Ureter (tissue), 1 donor: ENCODE measurements around the gene IFITM5. TPM values are rescaled to one million over a fixed set of nuclear protein-coding genes. Genes with fewer than 3 reads are reported as not detected.
"Not testable (repeated sequence)": the region's sequence is repeated elsewhere in the genome, so short reads cannot be mapped to it uniquely, and the experiment has no call there.

Source experiments
- DNase-seq: peaks from one replicate; pipeline ENCODE4 v3.0.0-alpha.2; 2020; ENCODE audit warnings: low spot score
- total RNA-seq: library from RNA; stranded (reverse); gene quantifications from one replicate; pipeline ENCODE4 v1.2.4, GENCODE V29; 2023
- donor health status: DM: yes; HTN: yes; CAD: no.

IFITM5 gene
- total RNA-seq, result not detected

GRCh38 chr11:299081-299891 lies at the start of gene IFITM5:
TSS of gene IFITM5 (minus strand) at chr11:299526. CDS start at chr11:299490, 36 bp downstream.
- DNase-seq, result no peak

- DNase-seq, result no peak
These were observed 47.2 kb upstream of the IFITM5 start for GRCh38 chr11:346529-346928.

GRCh38 chr11:344836-345578 lies 45.7 kb upstream of the IFITM5 start:
- no peak for DNase-seq

DNA sequence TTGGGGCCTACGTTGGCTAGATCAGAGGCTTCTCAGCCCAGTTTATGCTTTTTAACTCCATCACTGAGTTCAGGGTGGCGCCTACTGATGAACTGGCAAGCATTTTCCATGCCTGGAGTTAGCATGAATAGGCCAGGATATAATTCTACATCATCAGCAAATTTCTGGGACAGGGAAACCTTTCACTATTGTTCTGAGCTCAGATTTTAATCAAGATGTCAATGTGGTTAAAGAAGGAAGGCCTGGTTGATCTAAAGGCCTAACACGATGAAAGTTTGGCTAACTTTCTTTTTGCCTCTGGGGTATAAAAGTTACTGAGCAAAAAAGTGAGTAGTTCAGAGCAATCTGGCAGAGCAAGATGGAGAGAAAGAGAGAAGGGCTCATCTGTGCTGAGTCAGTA lies 43.0 kb upstream of the IFITM5 start:
- DNase-seq, result no peak

- DNase-seq, result no peak
These were observed 41.5 kb upstream of the IFITM5 start for GRCh38 chr11:340539-341512.

DNA sequence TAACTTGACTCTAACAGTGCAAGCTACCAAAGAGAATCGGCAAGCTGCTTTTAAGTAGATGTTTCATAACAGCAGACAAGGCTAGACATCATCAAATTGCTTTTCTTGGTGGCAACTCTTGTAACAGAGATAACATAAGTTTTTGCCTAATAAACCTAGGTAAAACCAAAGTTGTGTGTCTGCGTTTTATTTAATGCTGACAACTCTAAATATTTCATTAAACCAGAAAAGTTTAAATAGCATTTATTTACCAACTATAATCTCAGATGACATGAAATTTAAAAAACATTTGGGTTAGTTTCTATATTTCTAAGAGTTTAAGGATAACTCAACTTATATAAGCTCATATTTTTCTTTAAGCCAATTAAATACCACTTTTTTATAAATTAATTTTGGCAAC lies 40.6 kb upstream of the IFITM5 start:
- no peak for DNase-seq

- no peak for DNase-seq
These were observed 38.4 kb upstream of the IFITM5 start for GRCh38 chr11:337711-338110.

DNA sequence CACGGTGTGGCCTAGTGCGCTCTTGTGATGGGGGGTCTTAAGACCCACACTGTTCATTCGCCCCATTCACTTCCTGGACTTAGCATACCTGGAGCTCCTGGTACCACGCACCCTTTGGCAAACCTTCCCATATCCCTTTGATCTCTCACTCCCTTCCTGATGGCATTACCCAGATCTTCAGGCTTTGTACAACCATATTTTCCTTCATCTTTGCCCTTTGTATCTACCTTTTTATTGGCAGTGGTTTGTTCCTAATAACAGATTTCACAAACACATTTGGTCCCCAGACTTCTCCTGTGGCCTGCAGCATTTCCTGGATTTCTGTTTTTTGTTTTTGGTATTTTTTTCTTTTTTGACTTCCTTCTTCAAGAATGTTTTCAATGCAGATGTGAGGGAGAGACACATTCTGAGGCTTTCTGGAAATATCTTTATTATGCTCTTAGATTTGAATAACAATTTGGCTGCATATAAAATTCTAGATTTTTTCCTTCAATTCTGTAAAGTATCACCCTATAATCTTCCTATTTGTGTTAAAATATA lies 37.4 kb upstream of the IFITM5 start:
- no peak for DNase-seq

- DNase-seq, result no peak
These were observed 36.7 kb upstream of the IFITM5 start for GRCh38 chr11:335779-336658.

DNA sequence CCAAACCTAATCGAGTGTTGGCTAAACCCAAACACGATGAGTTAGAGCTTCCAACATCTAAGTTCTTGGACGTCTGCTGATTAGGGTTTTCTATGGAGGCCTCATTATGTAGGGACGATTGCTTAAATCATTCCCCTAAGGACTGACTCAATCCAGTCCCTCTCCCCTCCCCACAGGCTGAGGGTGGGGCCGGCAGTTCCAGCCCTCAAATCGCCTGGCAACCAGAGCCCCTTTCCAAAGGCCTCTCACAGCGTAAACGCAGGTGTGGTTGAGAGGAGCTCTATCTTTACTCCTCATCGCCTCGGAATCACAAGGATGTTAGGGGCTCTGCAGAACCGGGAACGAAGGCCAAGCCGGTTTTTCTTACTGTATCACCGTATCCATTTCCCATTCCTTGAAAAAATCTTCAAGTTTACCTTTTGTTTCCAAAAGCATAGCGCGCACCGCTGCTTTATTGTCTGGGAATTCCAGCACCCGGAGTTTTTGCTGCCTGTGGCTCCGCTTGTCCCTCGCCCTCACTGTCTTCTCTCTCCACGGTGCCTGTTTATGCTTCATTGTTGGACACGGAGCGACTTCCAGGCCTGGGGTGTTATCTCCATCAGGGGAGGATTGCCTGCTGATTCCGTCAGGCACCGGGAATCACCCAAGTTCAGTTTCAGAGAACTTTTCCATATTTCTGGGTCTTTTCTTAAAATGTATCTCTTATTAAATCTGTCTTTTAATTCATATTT lies 35.1 kb upstream of the IFITM5 start:
- DNase-seq, result no peak

- DNase-seq, result not testable (repeated sequence)
These were observed 34.4 kb upstream of the IFITM5 start for GRCh38 chr11:333616-334263.

- no peak for DNase-seq
These were observed 33.5 kb upstream of the IFITM5 start for GRCh38 chr11:332651-333480.

- DNase-seq, result no peak
These were observed 32.2 kb upstream of the IFITM5 start for GRCh38 chr11:331358-332060.

- DNase-seq, result no peak
These were observed 31.5 kb upstream of the IFITM5 start for GRCh38 chr11:330694-331357.

DNA sequence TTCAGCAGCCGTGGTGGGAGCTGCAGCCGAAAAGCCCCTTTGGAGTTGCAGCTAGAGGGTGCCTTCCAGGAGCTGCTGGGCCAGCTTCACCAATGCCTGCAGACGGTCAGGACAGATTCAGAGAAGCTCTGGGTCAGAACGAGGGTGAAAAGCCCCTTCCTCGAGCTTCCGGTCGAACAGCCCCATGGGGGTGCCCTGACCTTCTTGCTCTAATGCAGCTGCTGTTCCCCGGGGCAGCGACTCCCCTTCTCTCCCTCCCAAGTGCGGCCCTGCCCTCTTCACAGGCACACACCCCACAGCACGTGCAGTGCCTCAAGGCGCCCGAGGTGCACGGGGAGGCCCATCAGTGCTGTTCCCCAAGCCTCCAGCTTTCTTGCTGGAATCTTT lies 31.0 kb upstream of the IFITM5 start:
- no peak for DNase-seq

- DNase-seq, result no peak
These were observed 30.5 kb upstream of the IFITM5 start for GRCh38 chr11:329886-330253.

DNA sequence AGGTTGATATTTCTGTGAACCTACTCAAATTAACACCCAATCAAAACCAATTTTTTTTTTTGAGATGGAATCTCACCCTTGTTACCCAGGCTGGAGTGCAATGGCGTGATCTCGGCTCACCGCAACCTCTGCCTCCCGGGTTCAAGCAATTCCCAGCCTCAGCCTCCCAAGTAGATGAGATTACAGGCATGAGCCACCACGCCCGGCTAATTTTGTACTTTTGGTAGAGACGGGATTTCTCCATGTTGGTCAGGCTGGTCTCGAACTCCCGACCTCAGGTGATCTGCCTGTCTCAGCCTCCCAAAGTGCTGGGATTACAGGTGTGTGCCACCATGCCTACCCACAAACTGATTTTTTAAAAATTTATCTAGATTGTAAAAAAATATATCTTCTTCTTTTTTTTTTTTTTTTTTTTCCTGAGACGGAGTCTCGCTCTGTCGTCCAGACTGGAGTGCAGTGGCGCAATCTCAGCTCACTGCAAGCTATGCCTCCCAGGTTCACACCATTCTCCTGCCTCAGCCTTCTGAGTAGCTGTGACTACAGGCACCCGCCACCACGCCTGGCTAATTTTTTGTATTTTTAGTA lies 29.3 kb upstream of the IFITM5 start:
- not testable (repeated sequence) for DNase-seq
